Hair follicular keratinocyte (primary cell): ENCODE data around the gene GSX2. TPM values are rescaled to one million over a fixed set of nuclear protein-coding genes. Genes with fewer than 3 reads are reported as not detected.

Source experiments
- total RNA-seq: library from RNA; depleted of rRNA; stranded (reverse); fragments of >200 nt; gene quantifications from 2 replicates; pipeline ENCODE4 v1.2.3, GENCODE V29; 2015

The GSX2 gene
- not detected in 2 replicates for total RNA-seq

GRCh38 chr4:54099748-54100574, at the start of gene GSX2:
GSX2 (plus strand) TSS chr4:54100163; CDS start chr4:54100345, 182 bp downstream.

GRCh38 chr4:54064317-54065111, 35.4 kb upstream of the GSX2 start, which contains the start of gene CHIC2:
CHIC2 (minus strand) TSS chr4:54064605; CDS start chr4:54064300, 305 bp downstream.

Other genes starting within 250 kb of the GSX2 start
- gene CHIC2, start 35.6 kb upstream of the GSX2 start, total RNA-seq, result 24.6 and 47.2 TPM in 2 replicates
- gene PDGFRA, start 129.1 kb downstream of the GSX2 start, total RNA-seq, result 0.95 TPM in 1 of 2 replicates, not detected in the other